GM13977 (cell line): Measurements from ENCODE around the gene FLOT2.
"Not testable (repeated sequence)": the region's sequence is repeated elsewhere in the genome, so short reads cannot be mapped to it uniquely, and the experiment has no call there.

Experiments
- DNase-seq: peaks from one replicate; pipeline ENCODE4 v3.0.0; 2012; ENCODE audit warnings: low spot score
- CTCF ChIP-seq: IDR thresholded peaks from 2 replicates; pipeline ENCODE4 v1.5.1; 2012; ENCODE audit warnings: mild to moderate bottlenecking, control low read depth; ENCODE audit not compliant: insufficient read depth; ENCODE audit errors: extremely low read depth, missing control alignments
- in situ Hi-C: fragments of 300-500 bp; cut with MboI; formaldehyde crosslinking; loops from one replicate; pipeline ENCODE4 v1.12.0; 2022; ENCODE audit warnings: low sequenced_read_pairs, low pct_unique_long_range_greater_than_20kb, mixed read lengths, inconsistent platforms; ENCODE audit not compliant: unreplicated experiment

FLOT2 gene

DNA sequence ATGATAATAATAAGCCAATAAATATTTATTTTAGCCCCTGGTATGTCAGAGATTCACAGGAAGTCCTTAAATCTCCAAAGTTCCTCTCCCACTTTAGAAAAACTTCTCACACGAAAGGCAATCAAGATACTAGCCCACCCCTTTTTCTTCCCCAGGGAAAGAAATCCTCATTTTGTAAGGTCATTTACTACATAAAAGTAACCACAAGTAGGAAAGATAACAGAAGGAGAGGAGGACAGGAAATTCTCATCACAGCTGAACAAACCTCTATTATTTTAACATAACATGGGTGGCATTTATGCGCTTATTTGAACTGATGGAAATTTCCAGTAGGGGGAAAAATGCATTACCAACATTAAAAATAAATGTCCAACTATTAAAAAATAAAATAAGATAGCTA lies 58.3 kb downstream of the FLOT2 start:
- no peak for TF ChIP-seq CTCF
- DNase-seq = no peak
- in situ Hi-C loops = no loop called here

- DNase-seq, in situ Hi-C loops: not testable (repeated sequence)
Measured at GRCh38 chr17:28836541-28836940, 61.0 kb downstream of the FLOT2 start.

GRCh38 chr17:28834420-28834819 lies 63.1 kb downstream of the FLOT2 start:
- no peak for DNase-seq
- in situ Hi-C loops = no loop called here
- no peak for TF ChIP-seq CTCF
